PC-9 (cell line): ENCODE results near the gene VN1R5.

Experiments
- CTCF ChIP-seq: fragments of 200-600 bp; sonication (generic); conservative IDR thresholded peaks from 2 replicates; pipeline ENCODE4 v1.6.1; 2017; ENCODE audit warnings: mixed run types, antibody characterized with exemption, mild to moderate bottlenecking, moderate library complexity
- EZH2 ChIP-seq: fragments of 200-600 bp; sonication (generic); IDR thresholded peaks from 2 replicates; pipeline ENCODE4 v1.8.0; 2017; ENCODE audit warnings: antibody characterized with exemption, low read depth

GRCh38 chr1:247274605-247275256, 18.9 kb downstream of the VN1R5 start:
- TF ChIP-seq EZH2 = no peak
- TF ChIP-seq CTCF = no peak
